Renal cortex interstitium (tissue), 11 donors: ENCODE data around the gene GPR78. TPM values are rescaled to one million over a fixed set of nuclear protein-coding genes. Genes with fewer than 3 reads are reported as not detected.

Experiments
- DNase-seq, 11 donors: peaks; one replicate each; pipeline ENCODE4 v3.0.0-alpha.2; 2013; ENCODE audit warnings: low read depth in 9 of 11, low spot score in 4 of 11; ENCODE audit errors: extremely low read depth in 1 of 11
- polyA plus RNA-seq, 3 donors: library from polyadenylated mRNA; unstranded; fragments of 120-200 nt; gene quantifications; one replicate each; pipeline ENCODE4 v1.2.1, GENCODE V29; 2013; ENCODE audit not compliant: insufficient read length in 3 of 3

Gene GPR78
- polyA plus RNA-seq, 3 donors: 0.40 to 1.4 (median 0.54) TPM

DNA sequence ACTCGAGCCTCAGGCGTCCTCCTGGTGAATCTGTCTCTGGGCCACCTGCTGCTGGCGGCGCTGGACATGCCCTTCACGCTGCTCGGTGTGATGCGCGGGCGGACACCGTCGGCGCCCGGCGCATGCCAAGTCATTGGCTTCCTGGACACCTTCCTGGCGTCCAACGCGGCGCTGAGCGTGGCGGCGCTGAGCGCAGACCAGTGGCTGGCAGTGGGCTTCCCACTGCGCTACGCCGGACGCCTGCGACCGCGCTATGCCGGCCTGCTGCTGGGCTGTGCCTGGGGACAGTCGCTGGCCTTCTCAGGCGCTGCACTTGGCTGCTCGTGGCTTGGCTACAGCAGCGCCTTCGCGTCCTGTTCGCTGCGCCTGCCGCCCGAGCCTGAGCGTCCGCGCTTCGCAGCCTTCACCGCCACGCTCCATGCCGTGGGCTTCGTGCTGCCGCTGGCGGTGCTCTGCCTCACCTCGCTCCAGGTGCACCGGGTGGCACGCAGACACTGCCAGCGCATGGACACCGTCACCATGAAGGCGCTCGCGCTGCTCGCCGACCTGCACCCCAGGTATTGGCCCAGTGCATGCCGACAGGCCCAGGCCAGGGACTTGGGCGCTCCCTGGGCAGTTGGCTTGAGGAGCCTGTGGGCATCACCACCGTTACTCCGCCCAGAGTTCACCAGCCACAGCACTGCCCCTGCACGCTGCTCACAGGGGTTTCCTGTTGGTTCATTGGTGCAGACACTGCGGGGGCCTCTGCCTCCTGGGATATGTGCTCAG is 1.1 kb downstream of the GPR78 start:
- DNase-seq: no peak

GRCh38 chr4:8582016-8582415 is 1.8 kb downstream of the GPR78 start:
- DNase-seq: no peak

GRCh38 chr4:8582436-8582835 is 2.2 kb downstream of the GPR78 start:
- DNase-seq: no peak

GRCh38 chr4:8582941-8583654 is 2.9 kb downstream of the GPR78 start:
- DNase-seq: no peak

GRCh38 chr4:8583655-8584025 is 3.4 kb downstream of the GPR78 start:
- no peak for DNase-seq

DNA sequence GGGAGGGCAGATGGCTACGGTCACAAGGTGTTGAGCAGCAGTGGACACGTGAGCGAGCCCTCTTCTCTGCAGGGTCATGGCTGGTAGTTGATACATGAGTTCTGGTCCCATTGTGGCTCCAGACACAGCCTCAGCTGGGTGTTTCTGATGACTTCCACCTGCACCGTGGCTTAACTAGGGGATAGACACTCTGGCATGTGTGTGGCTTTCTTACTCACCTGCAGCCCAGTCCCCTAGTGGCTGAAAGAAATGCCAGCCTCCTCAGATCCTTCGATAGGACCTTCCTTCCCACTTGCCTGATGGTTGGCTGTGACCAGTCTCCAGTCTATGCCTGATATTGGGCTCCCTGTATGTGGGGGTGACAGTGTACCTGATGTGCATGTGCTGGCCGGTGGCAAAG is 5.0 kb downstream of the GPR78 start:
- DNase-seq: no peak

DNA sequence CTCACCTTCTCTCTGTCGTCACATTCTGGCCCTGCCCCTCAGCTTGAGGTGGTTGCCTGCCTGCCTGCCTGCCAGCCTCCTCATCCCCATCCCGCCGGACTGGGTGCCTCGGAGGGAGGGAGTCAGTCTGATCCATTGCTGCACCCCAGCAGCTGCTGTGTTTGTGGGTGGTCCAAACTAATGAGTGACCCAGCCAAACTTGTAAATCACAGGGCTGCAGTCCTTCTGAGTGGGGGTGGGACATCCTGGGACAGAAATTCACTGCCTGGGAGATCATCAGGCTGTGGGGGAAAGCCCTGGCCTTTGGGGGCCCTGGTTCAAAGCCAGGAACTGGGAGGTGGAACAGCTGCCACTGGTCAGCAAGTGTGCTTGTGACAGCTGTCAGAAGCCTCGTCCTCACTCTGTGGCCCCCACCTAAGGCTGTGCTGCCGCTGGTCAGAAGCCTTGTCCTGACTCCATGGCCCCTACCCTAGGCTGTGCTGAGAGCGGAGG is 5.6 kb downstream of the GPR78 start:
- DNase-seq: peak in 4 of 11 donors; percentile 51 to 65 (median 58)

DNA sequence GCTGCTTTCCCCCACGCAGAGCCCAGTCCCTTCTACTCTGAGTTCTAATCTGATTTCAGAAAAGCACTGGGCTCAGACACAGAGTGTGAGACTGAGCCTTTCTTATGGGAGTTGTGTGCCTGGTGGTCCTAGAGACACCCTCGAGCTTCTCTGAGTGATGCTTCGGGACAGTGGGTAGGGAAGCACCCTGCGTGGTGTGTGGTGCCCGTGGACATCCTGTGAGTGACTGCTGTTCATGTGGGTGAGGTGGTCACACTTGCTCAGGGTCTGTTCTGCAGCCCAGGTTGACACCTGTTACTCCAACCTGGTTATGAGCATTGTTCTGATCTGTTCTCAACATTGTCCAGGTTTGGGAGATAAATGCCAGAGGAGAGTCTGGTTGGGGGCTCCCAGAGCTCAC is 6.1 kb downstream of the GPR78 start:
- no peak for DNase-seq

- no peak for DNase-seq
Measured at GRCh38 chr4:8586671-8587468, 6.7 kb downstream of the GPR78 start.

- DNase-seq: no peak
Measured at GRCh38 chr4:8587469-8588195, 7.4 kb downstream of the GPR78 start.

GRCh38 chr4:8588196-8588470 is 7.9 kb downstream of the GPR78 start:
- no peak for DNase-seq

GRCh38 chr4:8589336-8589735 is 9.1 kb downstream of the GPR78 start:
- DNase-seq: no peak

DNA sequence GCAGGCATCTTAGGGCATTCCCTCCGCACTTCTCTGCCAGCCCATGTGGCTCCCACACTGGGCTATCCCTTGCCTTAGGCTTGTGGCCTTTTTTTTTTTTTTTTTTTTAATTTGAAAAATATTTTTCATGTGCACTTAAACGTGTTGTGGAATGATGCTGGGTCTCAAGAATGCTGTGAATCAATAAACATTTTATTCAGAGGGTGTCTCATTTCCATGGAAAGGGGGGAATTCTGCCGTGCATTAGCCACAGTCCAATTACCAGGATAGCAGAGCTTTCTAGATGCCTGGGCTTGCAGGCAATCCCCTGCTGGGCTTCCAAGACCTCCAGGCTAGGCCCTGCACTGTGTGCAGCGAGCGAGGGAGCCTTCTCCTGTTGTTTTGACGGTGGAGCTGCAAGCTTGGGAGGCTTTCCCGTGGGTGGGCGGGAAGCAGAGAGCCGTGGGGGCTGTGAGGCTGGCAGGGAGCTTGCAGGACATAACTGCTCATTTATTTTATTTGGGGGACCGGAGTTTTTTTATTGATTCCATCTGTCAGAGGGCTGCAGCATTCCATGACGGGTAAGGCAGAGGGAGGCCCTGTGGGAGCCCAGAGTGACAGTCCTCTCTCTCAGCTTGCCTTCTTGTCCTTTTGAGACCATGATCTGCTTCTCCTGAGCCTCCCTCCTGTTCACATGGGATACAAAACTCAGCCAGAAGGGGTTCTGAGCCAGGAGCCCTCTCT is 9.8 kb downstream of the GPR78 start:
- no peak for DNase-seq

- no peak for DNase-seq
Measured at GRCh38 chr4:8590546-8590880, 10.3 kb downstream of the GPR78 start.

GRCh38 chr4:8591114-8591513 is 10.9 kb downstream of the GPR78 start:
- no peak for DNase-seq

GRCh38 chr4:8591626-8592365 is 11.6 kb downstream of the GPR78 start:
- DNase-seq: no peak

GRCh38 chr4:8592366-8593263 is 12.4 kb downstream of the GPR78 start, which contains the start of gene CPZ:
CPZ (plus strand) TSS chr4:8592765; CDS start chr4:8592834, 69 bp downstream.
- peak in 2 of 11 donors; percentile 57 to 68 for DNase-seq
